Ureter (tissue), 1 donor: ENCODE measurements around the gene ADH1C. TPM values are rescaled to one million over a fixed set of nuclear protein-coding genes. Genes with fewer than 3 reads are reported as not detected.
"Not testable (repeated sequence)": the region's sequence is repeated elsewhere in the genome, so short reads cannot be mapped to it uniquely, and the experiment has no call there.

Source experiments
- DNase-seq: peaks from one replicate; pipeline ENCODE4 v3.0.0-alpha.2; 2020; ENCODE audit warnings: low spot score
- total RNA-seq: library from RNA; stranded (reverse); gene quantifications from one replicate; pipeline ENCODE4 v1.2.4, GENCODE V29; 2023
- donor health status: DM: yes; HTN: yes; CAD: no.

ADH1C gene
- total RNA-seq, 1 donor from 2014 or later = 43.5 TPM

GRCh38 chr4:99357948-99358347, 5.4 kb upstream of the ADH1C start:
- no peak for DNase-seq

GRCh38 chr4:99356992-99357391, 4.4 kb upstream of the ADH1C start:
- no peak for DNase-seq

- DNase-seq = not testable (repeated sequence)
Observed at GRCh38 chr4:99356149-99356548, 3.6 kb upstream of the ADH1C start.

GRCh38 chr4:99351487-99351886, 1.1 kb downstream of the ADH1C start:
- DNase-seq = no peak

GRCh38 chr4:99349338-99349737, 3.2 kb downstream of the ADH1C start:
- DNase-seq = no peak

- not testable (repeated sequence) for DNase-seq
Observed at GRCh38 chr4:99342624-99343023, 9.9 kb downstream of the ADH1C start.

GRCh38 chr4:99341426-99341825, 11.1 kb downstream of the ADH1C start:
- no peak for DNase-seq

- no peak for DNase-seq
Observed at GRCh38 chr4:99339172-99339571, 13.4 kb downstream of the ADH1C start.

- DNase-seq = no peak
Observed at GRCh38 chr4:99336553-99336952, 16.0 kb downstream of the ADH1C start.

GRCh38 chr4:99334880-99335279, 17.7 kb downstream of the ADH1C start:
- no peak for DNase-seq

- no peak for DNase-seq
Observed at GRCh38 chr4:99330648-99331047, 21.9 kb downstream of the ADH1C start.

- DNase-seq = no peak
Observed at GRCh38 chr4:99329876-99330275, 22.7 kb downstream of the ADH1C start.

GRCh38 chr4:99324979-99325378, 27.6 kb downstream of the ADH1C start:
- DNase-seq = peak; percentile 79

- no peak for DNase-seq
Observed at GRCh38 chr4:99324361-99324760, 28.2 kb downstream of the ADH1C start.

- no peak for DNase-seq
Observed at GRCh38 chr4:99323756-99324155, 28.8 kb downstream of the ADH1C start.

GRCh38 chr4:99321241-99322191, 31.0 kb downstream of the ADH1C start, which contains the start of gene ADH1B:
Gene ADH1B, minus strand, starts transcription at chr4:99321401. Its CDS starts 70 bp downstream, at chr4:99321331.
- no peak for DNase-seq

GRCh38 chr4:99317811-99318210, 34.7 kb downstream of the ADH1C start:
- not testable (repeated sequence) for DNase-seq

GRCh38 chr4:99317354-99317753, 35.2 kb downstream of the ADH1C start:
- DNase-seq = no peak

- DNase-seq = no peak
Observed at GRCh38 chr4:99315839-99316238, 36.7 kb downstream of the ADH1C start.

- no peak for DNase-seq
Observed at GRCh38 chr4:99314211-99314610, 38.3 kb downstream of the ADH1C start.

- DNase-seq = no peak
Observed at GRCh38 chr4:99310389-99310788, 42.2 kb downstream of the ADH1C start.

- DNase-seq = no peak
Observed at GRCh38 chr4:99305638-99306400, 46.7 kb downstream of the ADH1C start.
